Measurements from ENCODE around the gene PIGC.

- no peak for TF ChIP-seq TAF1 (IDR thresholded peaks at IDR 0.05; ENCODE audit: low read depth, low read length)
- no peak for TF ChIP-seq POLR2A (IDR thresholded peaks at IDR 0.05; ENCODE audit: low read depth, low read length)
- TF ChIP-seq SPI1 (IDR thresholded peaks at IDR 0.05; ENCODE audit: low read depth, low read length), result no peak
- TF ChIP-seq POLR2AphosphoS5 (IDR thresholded peaks at IDR 0.05; ENCODE audit: low read depth, low read length), result no peak
- TF ChIP-seq PAX5 (IDR thresholded peaks at IDR 0.05; ENCODE audit: insufficient read depth, low read length, severe bottlenecking), result no peak
- TF ChIP-seq POU2F2 (IDR thresholded peaks at IDR 0.05; ENCODE audit: low read depth, low read length), result no peak
Observed at GRCh38 chr1:172485626-172486025, 41.8 kb upstream of the PIGC start.
